Lung (tissue), 12 donors: ENCODE results near the gene SUPT6H. TPM values are rescaled to one million over a fixed set of nuclear protein-coding genes. Genes with fewer than 3 reads are reported as not detected.

Experiments used
- ATAC-seq: fragments of 200-7000 bp; cut with Tn5 transposase; one replicate; pipeline ENCODE4 v1.9.1; 2020; ENCODE audit warnings: moderate number of reproducible peaks; ENCODE audit not compliant: insufficient read depth, low FRiP score
- DNase-seq, 3 donors: peaks; one replicate each; pipeline ENCODE4 v3.0.0-alpha.2; 2013 to 2017
- H3K27ac ChIP-seq, 2 donors: one replicate each; pipeline ENCODE4 v1.5.1; 2013; ENCODE audit warnings: mild to moderate bottlenecking in 2 of 2, moderate library complexity in 2 of 2, control low read depth in 1 of 2, inconsistent platforms in 1 of 2, low read depth in 1 of 2, low read length in 1 of 2
- H3K27me3 ChIP-seq, 3 donors: one replicate each; pipeline ENCODE4 v1.5.1; 2013; ENCODE audit warnings: low read length in 2 of 3; ENCODE audit not compliant: control insufficient read depth in 3 of 3, insufficient read depth in 3 of 3
- H3K36me3 ChIP-seq, 4 donors: one replicate each; pipeline ENCODE4 v1.5.1; 2013; ENCODE audit warnings: low read length in 4 of 4, mild to moderate bottlenecking in 1 of 4, moderate library complexity in 1 of 4; ENCODE audit not compliant: control insufficient read depth in 4 of 4, insufficient read depth in 4 of 4
- H3K4me1 ChIP-seq, 5 donors: one replicate each; pipeline ENCODE4 v1.5.1; 2013; ENCODE audit warnings: low read length in 5 of 5, mild to moderate bottlenecking in 2 of 5, moderate library complexity in 1 of 5; ENCODE audit not compliant: control insufficient read depth in 5 of 5, insufficient read depth in 5 of 5
- H3K4me3 ChIP-seq: one replicate; pipeline ENCODE4 v1.5.1; 2013; ENCODE audit warnings: mild to moderate bottlenecking, control low read depth, moderate library complexity
- H3K9ac ChIP-seq, 2 donors: one replicate each; pipeline ENCODE4 v1.5.1; 2013; ENCODE audit warnings: low read length in 2 of 2, control low read depth in 1 of 2; ENCODE audit not compliant: insufficient read depth in 1 of 2
- H3K9me3 ChIP-seq, 4 donors: one replicate each; pipeline ENCODE4 v1.5.1; 2013; ENCODE audit warnings: low read length in 3 of 4, mild to moderate bottlenecking in 1 of 4, moderate library complexity in 1 of 4; ENCODE audit not compliant: control insufficient read depth in 4 of 4, insufficient read depth in 3 of 4
- CTCF ChIP-seq: IDR thresholded peaks from 2 replicates; pipeline ENCODE4 v1.5.1; 2012; ENCODE audit warnings: mild to moderate bottlenecking; ENCODE audit errors: control extremely low read depth, extremely low read depth
- WGBS, 2 donors: extraction: QIAGEN DNeasy Blood & Tissue Kit; methylation state at CpG; one replicate each; pipeline ENCODE4 v1.1.7; 2013; 5-methylcytosine and 5-hydroxymethylcytosine counted together
- polyA plus RNA-seq, 2 donors: library from polyadenylated mRNA; stranded (reverse); fragments of 200-250 nt; gene quantifications; one replicate each; pipeline ENCODE4 v1.2.1, GENCODE V29; 2013
- total RNA-seq, 2 donors: library from RNA; depleted of rRNA in 1 of 2; stranded (reverse); fragments of >200 nt in 1 of 2; gene quantifications; one replicate each; pipeline ENCODE4 v1.2.1, GENCODE V29; 2014 to 2021
- donor health status: control.
- donor health status: control.
- donor health status: Bipolar disorder and iron deficiency.
- donor health status: healthy.
- donor health status: DM: yes; HTN: yes; CAD: no.

SUPT6H gene
- total and polyA plus RNA-seq, 4 donors, result 27.5 to 96.4 (median 48.6) TPM

GRCh38 chr17:28744104-28744971, 82.3 kb downstream of the SUPT6H start:
- Histone ChIP-seq H3K4me3 (peak overlapping the region; percentile 68), H3K27ac (peak overlapping the region; percentile 27 to 96), H3K4me1 (peaks cover 0 to 45% (median 16%) of the 10 kb centered on the region in 5 donors), H3K36me3 (peaks cover 0 to 24% (median 16%) of the 10 kb centered on the region in 4 donors), H3K9ac (peak overlapping the region; percentile 95 to 97), H3K27me3 (no peaks in the 10 kb centered on the region), H3K9me3 (no peaks in the 10 kb centered on the region)
- DNase-seq (peak; percentile 62 to 82 (median 67)), ATAC-seq (no peak)
- 1% methylated on average over 54 to 61 of the region's 61 CpGs for WGBS, 2 donors
- TF ChIP-seq CTCF, result no peak

- peaks cover 0 to 26% (median 19%) of the 10 kb centered on the region in 4 donors for H3K36me3 ChIP-seq
- H3K9ac ChIP-seq, result peak overlapping the region; percentile 95 to 97
- H3K9me3 ChIP-seq, result no peaks in the 10 kb centered on the region
- peaks cover 0 to 49% (median 16%) of the 10 kb centered on the region in 5 donors for H3K4me1 ChIP-seq
- 4% methylated on average over 25 to 31 of the region's 31 CpGs for WGBS, 2 donors
- ATAC-seq, result no peak
- no peak for TF ChIP-seq CTCF
- DNase-seq, result peak; percentile 84 to 86 (median 85)
- peak overlapping the region; percentile 56 for H3K4me3 ChIP-seq
- no peaks in the 10 kb centered on the region for H3K27me3 ChIP-seq
- peak overlapping the region in 1 of 2 donors; percentile 86 for H3K27ac ChIP-seq
Measured at GRCh38 chr17:28744972-28745785, 83.2 kb downstream of the SUPT6H start.

GRCh38 chr17:28745786-28746411, 83.9 kb downstream of the SUPT6H start:
- Histone ChIP-seq H3K36me3 (peaks cover 0 to 33% (median 22%) of the 10 kb centered on the region in 4 donors), H3K4me1 (peaks cover 0 to 49% (median 16%) of the 10 kb centered on the region in 5 donors), H3K4me3 (peak overlapping the region; percentile 11), H3K27me3 (no peaks in the 10 kb centered on the region), H3K9me3 (no peaks in the 10 kb centered on the region), H3K27ac (peak overlapping the region in 1 of 2 donors; percentile 86), H3K9ac (peak overlapping the region; percentile 37 to 83)
- no peak for TF ChIP-seq CTCF
- ATAC-seq, result no peak
- WGBS, 2 donors, result 63 to 72% methylated on average over 4 of the region's 4 CpGs
- peak in 2 of 3 donors; percentile 79 to 87 for DNase-seq
